LNCAP (cell line): Measurements from ENCODE around the gene OSBPL8.

Experiments used
- CTCF ChIP-seq: fragments of 450-650 bp; IDR thresholded peaks from 2 replicates; pipeline ENCODE4 v1.5.1; 2017; ENCODE audit warnings: mild to moderate bottlenecking

Gene OSBPL8

GRCh38 chr12:76568130-76568529 is 8.6 kb upstream of the OSBPL8 start:
- no peak for TF ChIP-seq CTCF

GRCh38 chr12:76563061-76563460 is 3.5 kb upstream of the OSBPL8 start:
- TF ChIP-seq CTCF = no peak

- TF ChIP-seq CTCF = no peak
Measured at GRCh38 chr12:76562130-76562529, 2.6 kb upstream of the OSBPL8 start.

GRCh38 chr12:76560086-76560491 is 518 bp upstream of the OSBPL8 start:
- TF ChIP-seq CTCF = no peak

- TF ChIP-seq CTCF = no peak
Measured at GRCh38 chr12:76558684-76559399, 729 bp downstream of the OSBPL8 start.

GRCh38 chr12:76556368-76556767 is 3.2 kb downstream of the OSBPL8 start:
- TF ChIP-seq CTCF = no peak

- TF ChIP-seq CTCF = no peak
Measured at GRCh38 chr12:76555797-76556196, 3.8 kb downstream of the OSBPL8 start.
